HL-60 (cell line): ENCODE results near the gene FASTKD2.

Source experiments
- DNase-seq, 2 experiments: peaks; one replicate each; pipeline ENCODE4 v3.0.0-alpha.2; 2010 to 2020; ENCODE audit warnings: low read depth in 1 of 2, low spot score in 1 of 2
- H3K27ac ChIP-seq: fragments of 250-450 bp; sonication (Bioruptor Pico); replicated peaks from 2 replicates; pipeline ENCODE4 v1.5.1; 2020; ENCODE audit warnings: mild to moderate bottlenecking, moderate library complexity
- H3K27me3 ChIP-seq: fragments of 250-450 bp; sonication (Bioruptor Pico); 2 replicates; pipeline ENCODE4 v1.5.1; 2021; ENCODE audit warnings: mild to moderate bottlenecking, moderate library complexity; ENCODE audit not compliant: insufficient read depth, poor library complexity, severe bottlenecking
- H3K4me3 ChIP-seq: replicated peaks from 2 replicates; pipeline ENCODE4 v1.5.1; 2011; ENCODE audit warnings: mild to moderate bottlenecking, control low read depth, low read length; ENCODE audit not compliant: insufficient read depth
- CTCF ChIP-seq: IDR thresholded peaks from one replicate; pipeline ENCODE4 v1.5.1; 2011; ENCODE audit warnings: low read length, control low read depth, inconsistent platforms; ENCODE audit not compliant: insufficient read depth
- GABPA ChIP-seq: IDR thresholded peaks from 2 replicates; pipeline ENCODE4 v1.6.1; 2012; ENCODE audit warnings: low read depth
- POLR2AphosphoS5 ChIP-seq: IDR thresholded peaks from 2 replicates; pipeline ENCODE4 v1.6.1; 2012; ENCODE audit warnings: low read depth
- REST ChIP-seq: IDR thresholded peaks from 2 replicates; pipeline ENCODE4 v1.6.1; 2012; ENCODE audit warnings: low read depth; ENCODE audit not compliant: insufficient replicate concordance
- SPI1 ChIP-seq: IDR thresholded peaks from 2 replicates; pipeline ENCODE4 v1.6.1; 2012; ENCODE audit warnings: low read depth, mild to moderate bottlenecking, borderline replicate concordance

The FASTKD2 gene

GRCh38 chr2:206721256-206721920, 44.0 kb upstream of the FASTKD2 start:
- Histone ChIP-seq H3K4me3 (no peak overlapping the region), H3K27ac (no peak overlapping the region), H3K27me3 (no peaks in the 10 kb centered on the region)
- DNase-seq, result no peak
- TF ChIP-seq SPI1, result no peak
- TF ChIP-seq CTCF, result no peak
- TF ChIP-seq POLR2AphosphoS5, result no peak
- no peak for TF ChIP-seq GABPA
- no peak for TF ChIP-seq REST

GRCh38 chr2:206723288-206723687, 42.1 kb upstream of the FASTKD2 start:
- DNase-seq, result no peak
- TF ChIP-seq SPI1, result no peak
- no peak for TF ChIP-seq CTCF
- TF ChIP-seq REST, result no peak
- no peak for TF ChIP-seq GABPA
- TF ChIP-seq POLR2AphosphoS5, result no peak
- H3K27ac ChIP-seq, result no peak overlapping the region
- no peak overlapping the region for H3K4me3 ChIP-seq
- H3K27me3 ChIP-seq, result no peaks in the 10 kb centered on the region

- no peak for DNase-seq
- TF ChIP-seq REST, result no peak
- no peak for TF ChIP-seq GABPA
- no peak for TF ChIP-seq CTCF
- no peak for TF ChIP-seq SPI1
- TF ChIP-seq POLR2AphosphoS5, result no peak
- Histone ChIP-seq H3K27ac (no peak overlapping the region), H3K27me3 (peaks cover 4% of the 10 kb centered on the region), H3K4me3 (no peak overlapping the region)
Observed at GRCh38 chr2:206727287-206727686, 38.1 kb upstream of the FASTKD2 start.
